Uterus (tissue), 4 donors: ENCODE results near the gene DERL2. TPM values are rescaled to one million over a fixed set of nuclear protein-coding genes. Genes with fewer than 3 reads are reported as not detected.

ENCODE experiments used
- DNase-seq, 2 donors: peaks; one replicate each; pipeline ENCODE4 v3.0.0-alpha.2; 2019 to 2020
- H3K27ac ChIP-seq, 2 donors: fragments of 200-600 bp; sonication (generic); 1 replicate in 1 of 2; 2 replicates in 1 of 2; pipeline ENCODE4 v1.5.1; 2016 to 2018
- H3K27me3 ChIP-seq, 2 donors: fragments of 200-600 bp; sonication (generic); one replicate each; pipeline ENCODE4 v1.5.1; 2018 to 2019; ENCODE audit warnings: control low read depth in 1 of 2
- H3K36me3 ChIP-seq, 2 donors: fragments of 200-600 bp; sonication (generic); one replicate each; pipeline ENCODE4 v1.5.1; 2019; ENCODE audit warnings: control low read depth in 1 of 2
- H3K4me1 ChIP-seq, 2 donors: fragments of 200-600 bp; sonication (generic); one replicate each; pipeline ENCODE4 v1.5.1; 2018 to 2019; ENCODE audit warnings: control low read depth in 1 of 2
- H3K4me3 ChIP-seq, 2 donors: fragments of 200-600 bp; sonication (generic); 1 replicate in 1 of 2; 2 replicates in 1 of 2; pipeline ENCODE4 v1.5.1; 2018 to 2019; ENCODE audit warnings: mild to moderate bottlenecking in 1 of 2
- H3K9me3 ChIP-seq, 2 donors: fragments of 200-600 bp; sonication (generic); one replicate each; pipeline ENCODE4 v1.5.1; 2019; ENCODE audit warnings: control low read depth in 1 of 2
- POLR2A ChIP-seq, 2 donors: fragments of 450-650 bp; IDR thresholded peaks; one replicate each; pipeline ENCODE4 v1.6.1; 2016; ENCODE audit warnings: antibody characterized with exemption in 2 of 2, mild to moderate bottlenecking in 1 of 2, moderate library complexity in 1 of 2
- intact Hi-C: fragments of 100-400 bp; cut with DNase I; formaldehyde crosslinking; loops from one replicate; pipeline ENCODE4 v1.15.1; 2023; ENCODE audit warnings: low total_unique reads
- total RNA-seq, 4 donors: library from RNA; depleted of rRNA in 3 of 4; stranded (reverse); fragments of >200 nt in 3 of 4; gene quantifications; one replicate each; pipeline versions ENCODE4 v1.1.0 to v1.2.4, GENCODE V29; 2014 to 2023
- TF ChIP-seq, protein P1 (sequence below), 4 experiments: fragments of 200-600 bp in 2 of 4; fragments of 450-650 bp in 2 of 4; sonication (generic) in 2 of 4; IDR thresholded peaks; one replicate each; pipeline ENCODE4 v1.5.1; 2016 to 2019; ENCODE audit warnings: antibody characterized with exemption in 4 of 4, mild to moderate bottlenecking in 2 of 4, moderate library complexity in 1 of 4
- donor health status: DM: yes; HTN: yes; CAD: no.

Gene DERL2
- total RNA-seq, 4 donors from 2014 or later = 10.2 to 61.4 (median 47.0) TPM

DNA sequence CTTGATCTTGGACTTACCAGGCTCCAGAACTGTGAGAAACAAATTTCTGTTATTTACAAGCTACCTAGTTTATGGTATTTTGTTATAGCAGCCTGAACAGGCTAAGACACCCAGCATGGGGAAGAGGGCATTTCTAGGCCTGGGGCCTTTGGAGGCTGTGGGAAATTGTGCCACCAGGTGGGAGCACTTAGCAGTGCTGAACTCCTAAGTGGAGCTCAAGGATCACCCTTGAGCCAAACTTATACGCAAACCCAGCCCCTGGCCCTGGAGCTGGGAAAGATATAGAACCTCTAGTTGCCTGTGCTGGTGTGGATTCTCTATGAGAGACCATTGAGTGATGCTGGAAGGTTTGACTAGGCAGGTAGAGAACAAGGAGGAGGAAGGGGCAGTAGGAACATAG is 36.5 kb upstream of the DERL2 start:
- no peak overlapping the region for H3K27ac ChIP-seq
- no peaks in the 10 kb centered on the region for H3K36me3 ChIP-seq
- no peak for DNase-seq
- intact Hi-C loops = no loop called here
- no peak for TF ChIP-seq POLR2A (IDR thresholded peaks at IDR 0.05)
- TF ChIP-seq, protein P1, sequence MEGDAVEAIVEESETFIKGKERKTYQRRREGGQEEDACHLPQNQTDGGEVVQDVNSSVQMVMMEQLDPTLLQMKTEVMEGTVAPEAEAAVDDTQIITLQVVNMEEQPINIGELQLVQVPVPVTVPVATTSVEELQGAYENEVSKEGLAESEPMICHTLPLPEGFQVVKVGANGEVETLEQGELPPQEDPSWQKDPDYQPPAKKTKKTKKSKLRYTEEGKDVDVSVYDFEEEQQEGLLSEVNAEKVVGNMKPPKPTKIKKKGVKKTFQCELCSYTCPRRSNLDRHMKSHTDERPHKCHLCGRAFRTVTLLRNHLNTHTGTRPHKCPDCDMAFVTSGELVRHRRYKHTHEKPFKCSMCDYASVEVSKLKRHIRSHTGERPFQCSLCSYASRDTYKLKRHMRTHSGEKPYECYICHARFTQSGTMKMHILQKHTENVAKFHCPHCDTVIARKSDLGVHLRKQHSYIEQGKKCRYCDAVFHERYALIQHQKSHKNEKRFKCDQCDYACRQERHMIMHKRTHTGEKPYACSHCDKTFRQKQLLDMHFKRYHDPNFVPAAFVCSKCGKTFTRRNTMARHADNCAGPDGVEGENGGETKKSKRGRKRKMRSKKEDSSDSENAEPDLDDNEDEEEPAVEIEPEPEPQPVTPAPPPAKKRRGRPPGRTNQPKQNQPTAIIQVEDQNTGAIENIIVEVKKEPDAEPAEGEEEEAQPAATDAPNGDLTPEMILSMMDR (IDR thresholded peaks at IDR 0.05) = no peak
- H3K9me3 ChIP-seq = no peaks in the 10 kb centered on the region
- no peaks in the 10 kb centered on the region for H3K4me1 ChIP-seq
- no peak overlapping the region for H3K4me3 ChIP-seq
- no peaks in the 10 kb centered on the region for H3K27me3 ChIP-seq

DNA sequence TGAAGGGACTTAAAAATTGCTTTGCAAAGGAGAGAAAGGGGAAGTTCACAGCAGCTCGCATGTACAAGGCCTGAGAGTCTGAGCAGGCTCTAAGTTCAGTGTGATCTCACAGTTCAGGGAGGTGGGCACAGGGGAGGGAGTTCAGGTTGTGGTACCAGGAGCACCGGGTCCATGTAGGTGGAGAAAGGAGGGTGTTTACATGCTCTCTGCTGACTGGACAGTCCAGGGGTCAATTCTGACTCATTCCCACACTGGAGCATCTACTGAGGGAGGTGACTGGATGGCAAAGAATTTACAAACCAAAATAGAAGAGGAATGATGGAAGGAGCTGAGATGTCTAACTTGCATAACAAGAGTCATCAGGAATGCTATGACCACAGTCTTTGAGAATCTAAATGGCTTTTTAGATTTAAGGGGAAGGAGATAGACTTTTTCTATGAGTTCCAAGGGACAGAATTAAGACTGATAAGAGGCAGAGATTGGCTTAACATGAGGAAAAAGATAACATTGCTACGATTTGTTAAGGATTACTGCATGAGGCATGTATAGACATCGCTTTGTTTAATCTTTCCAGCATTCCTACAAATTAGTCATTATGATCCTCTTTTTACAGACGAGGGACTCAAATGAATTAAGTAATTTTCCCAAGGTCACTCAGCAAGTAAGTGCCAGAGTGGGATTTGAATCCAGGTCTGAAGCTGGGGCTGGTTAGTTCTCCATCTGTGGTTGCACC is 30.2 kb upstream of the DERL2 start:
- Histone ChIP-seq H3K4me3 (no peak overlapping the region), H3K27me3 (no peaks in the 10 kb centered on the region), H3K9me3 (no peaks in the 10 kb centered on the region), H3K4me1 (no peaks in the 10 kb centered on the region), H3K36me3 (no peaks in the 10 kb centered on the region), H3K27ac (peak overlapping the region; percentile 69 to 70)
- peak in 1 of 2 donors; percentile 49 for DNase-seq
- TF ChIP-seq POLR2A (IDR thresholded peaks at IDR 0.05) = no peak
- TF ChIP-seq, protein P1 (IDR thresholded peaks at IDR 0.05) = no peak
- intact Hi-C loops = no loop called here

DNA sequence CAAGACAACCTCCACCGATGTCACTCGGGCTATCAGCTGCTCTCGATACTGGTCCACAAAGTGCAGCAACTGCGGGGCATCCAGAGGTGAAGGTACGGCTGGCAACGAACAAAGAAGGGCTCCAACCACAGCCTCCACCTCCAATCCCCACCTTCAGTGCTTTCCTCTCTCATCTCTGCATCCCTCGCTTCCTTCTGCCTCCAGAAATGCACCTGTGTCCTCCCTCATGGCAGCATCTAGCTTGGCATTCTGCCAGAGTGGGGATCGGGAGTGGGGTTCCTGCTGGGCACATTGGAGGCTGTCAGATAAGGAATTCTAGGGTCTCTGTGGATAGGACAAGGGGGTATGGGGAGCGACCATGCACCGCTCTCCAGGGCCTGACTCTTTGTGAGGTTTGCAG is 29.0 kb upstream of the DERL2 start:
- Histone ChIP-seq H3K36me3 (no peaks in the 10 kb centered on the region), H3K9me3 (no peaks in the 10 kb centered on the region), H3K4me3 (no peak overlapping the region), H3K27me3 (no peaks in the 10 kb centered on the region), H3K27ac (no peak overlapping the region), H3K4me1 (no peaks in the 10 kb centered on the region)
- no peak for TF ChIP-seq POLR2A (IDR thresholded peaks at IDR 0.05)
- TF ChIP-seq, protein P1 (IDR thresholded peaks at IDR 0.05) = no peak
- DNase-seq = no peak
- intact Hi-C loops = no loop called here

DNA sequence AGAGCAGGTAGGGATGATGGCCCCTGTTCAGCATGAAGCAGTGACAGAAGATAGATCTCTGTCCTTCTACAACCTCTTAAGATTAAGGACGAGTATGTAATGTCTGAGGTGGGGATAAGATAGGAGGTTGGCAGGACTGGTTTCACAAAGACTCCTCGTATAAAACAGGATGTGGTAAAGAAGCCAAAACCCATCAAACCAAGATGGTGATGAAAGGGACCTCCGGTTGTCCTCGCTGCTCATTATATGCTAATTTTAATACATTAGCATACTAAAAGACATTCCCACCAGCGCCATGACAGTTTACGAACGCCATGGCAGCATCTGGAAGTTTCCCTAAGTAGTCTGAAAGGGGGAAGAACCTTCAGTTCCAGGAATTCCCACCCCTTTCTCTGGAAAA is 27.6 kb upstream of the DERL2 start:
- no peaks in the 10 kb centered on the region for H3K27me3 ChIP-seq

More for the DNA sequence above, 27.6 kb upstream of the DERL2 start:
- no peak overlapping the region for H3K27ac ChIP-seq
- no peaks in the 10 kb centered on the region for H3K4me1 ChIP-seq
- DNase-seq = no peak
- H3K4me3 ChIP-seq = no peak overlapping the region
- intact Hi-C loops = no loop called here
- H3K9me3 ChIP-seq = no peaks in the 10 kb centered on the region
- H3K36me3 ChIP-seq = no peaks in the 10 kb centered on the region
- TF ChIP-seq, protein P1 (IDR thresholded peaks at IDR 0.05) = no peak
- no peak for TF ChIP-seq POLR2A (IDR thresholded peaks at IDR 0.05)
